ENCODE measurements around the gene SYMPK. TPM values are rescaled to one million over a fixed set of nuclear protein-coding genes. Genes with fewer than 3 reads are reported as not detected.
"Not testable (repeated sequence)": the region's sequence is repeated elsewhere in the genome, so short reads cannot be mapped to it uniquely, and the experiment has no call there.

SYMPK gene
- total RNA-seq, 1 donor from 2014 or later: 103 TPM

DNA sequence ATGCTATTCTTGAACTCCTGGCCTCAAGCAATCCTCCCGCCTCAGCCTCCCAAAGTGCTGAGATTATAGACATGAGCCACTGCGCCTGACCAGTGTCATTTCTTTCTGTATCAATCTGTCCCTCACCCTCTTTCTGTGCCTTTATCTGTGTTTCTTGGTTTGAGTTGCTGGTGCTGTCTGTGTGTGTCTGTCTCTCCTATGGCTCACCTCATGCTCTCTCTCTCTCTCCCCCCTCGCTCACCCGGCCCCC, 13.1 kb upstream of the SYMPK start:
- intact Hi-C loops (cut with DNase I): no loop called here
- H3K9me3 ChIP-seq: no peaks in the 10 kb centered on the region
- H3K27ac ChIP-seq: no peak overlapping the region
- no peak overlapping the region for H3K4me3 ChIP-seq
- no peaks in the 10 kb centered on the region for H3K36me3 ChIP-seq
- peaks cover 0 to 4% of the 10 kb centered on the region in 2 donors for H3K4me1 ChIP-seq
- TF ChIP-seq, protein P1, sequence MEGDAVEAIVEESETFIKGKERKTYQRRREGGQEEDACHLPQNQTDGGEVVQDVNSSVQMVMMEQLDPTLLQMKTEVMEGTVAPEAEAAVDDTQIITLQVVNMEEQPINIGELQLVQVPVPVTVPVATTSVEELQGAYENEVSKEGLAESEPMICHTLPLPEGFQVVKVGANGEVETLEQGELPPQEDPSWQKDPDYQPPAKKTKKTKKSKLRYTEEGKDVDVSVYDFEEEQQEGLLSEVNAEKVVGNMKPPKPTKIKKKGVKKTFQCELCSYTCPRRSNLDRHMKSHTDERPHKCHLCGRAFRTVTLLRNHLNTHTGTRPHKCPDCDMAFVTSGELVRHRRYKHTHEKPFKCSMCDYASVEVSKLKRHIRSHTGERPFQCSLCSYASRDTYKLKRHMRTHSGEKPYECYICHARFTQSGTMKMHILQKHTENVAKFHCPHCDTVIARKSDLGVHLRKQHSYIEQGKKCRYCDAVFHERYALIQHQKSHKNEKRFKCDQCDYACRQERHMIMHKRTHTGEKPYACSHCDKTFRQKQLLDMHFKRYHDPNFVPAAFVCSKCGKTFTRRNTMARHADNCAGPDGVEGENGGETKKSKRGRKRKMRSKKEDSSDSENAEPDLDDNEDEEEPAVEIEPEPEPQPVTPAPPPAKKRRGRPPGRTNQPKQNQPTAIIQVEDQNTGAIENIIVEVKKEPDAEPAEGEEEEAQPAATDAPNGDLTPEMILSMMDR (IDR thresholded peaks at IDR 0.05): no peak
- no peaks in the 10 kb centered on the region for H3K27me3 ChIP-seq
- no peak for DNase-seq (ENCODE audit: low spot score in 2 of 2)

DNA sequence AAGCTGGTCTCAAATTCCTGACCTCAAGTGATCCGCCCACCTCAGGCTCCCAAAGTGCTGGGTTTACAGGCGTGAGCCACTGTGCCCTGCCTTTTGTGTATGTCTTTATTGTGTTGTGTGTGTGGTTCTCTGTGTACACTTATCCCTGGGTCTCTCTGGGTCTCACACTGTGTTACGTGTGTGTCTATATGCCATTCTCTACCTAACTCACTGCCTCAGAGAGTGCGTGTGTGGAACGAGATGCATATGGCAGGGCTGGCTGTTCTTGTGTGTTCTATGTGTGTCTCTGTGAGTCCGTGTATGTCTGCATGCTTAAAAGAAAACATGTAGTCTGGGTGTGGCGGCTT, 11.6 kb upstream of the SYMPK start:
- peaks cover 0 to 4% of the 10 kb centered on the region in 2 donors for H3K4me1 ChIP-seq
- no peaks in the 10 kb centered on the region for H3K9me3 ChIP-seq
- intact Hi-C loops (cut with DNase I): no loop called here
- H3K36me3 ChIP-seq: no peaks in the 10 kb centered on the region
- no peak overlapping the region for H3K27ac ChIP-seq
- no peak overlapping the region for H3K4me3 ChIP-seq
- no peaks in the 10 kb centered on the region for H3K27me3 ChIP-seq
- DNase-seq (ENCODE audit: low spot score in 2 of 2): no peak
- TF ChIP-seq, protein P1 (IDR thresholded peaks at IDR 0.05): no peak

DNA sequence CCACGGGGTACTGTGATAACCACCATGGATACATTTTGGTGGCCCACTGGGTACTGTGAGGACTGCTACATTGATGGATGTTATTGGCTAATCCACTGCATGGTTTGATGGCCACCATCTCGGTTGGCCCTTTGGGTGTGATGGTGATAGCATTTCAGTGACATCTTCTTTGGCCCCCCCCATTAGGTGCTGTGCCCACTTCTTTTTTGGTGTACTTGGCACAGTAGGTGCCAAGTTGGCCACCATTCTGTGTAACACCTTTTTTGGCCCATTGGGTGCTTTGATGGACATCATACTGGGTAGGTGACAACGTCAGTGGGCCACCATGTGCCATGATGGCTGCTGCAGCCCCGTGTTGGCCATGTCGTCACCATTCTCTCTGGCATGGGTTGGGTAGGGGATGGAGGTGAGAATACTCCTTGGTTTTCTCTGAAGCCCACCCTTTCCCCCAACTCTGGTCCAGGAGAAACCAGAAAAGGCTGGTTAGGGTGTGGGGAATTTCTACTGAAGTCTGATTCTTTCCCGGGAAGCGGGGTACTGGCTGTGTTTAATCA, 10.3 kb upstream of the SYMPK start:
- Histone ChIP-seq H3K27me3 (no peaks in the 10 kb centered on the region), H3K4me1 (peaks cover 0 to 4% of the 10 kb centered on the region in 2 donors), H3K36me3 (no peaks in the 10 kb centered on the region), H3K27ac (no peak overlapping the region), H3K9me3 (no peaks in the 10 kb centered on the region), H3K4me3 (no peak overlapping the region)
- TF ChIP-seq, protein P1 (IDR thresholded peaks at IDR 0.05): no peak
- DNase-seq (ENCODE audit: low spot score in 2 of 2): no peak
- intact Hi-C loops (cut with DNase I): no loop called here

DNA sequence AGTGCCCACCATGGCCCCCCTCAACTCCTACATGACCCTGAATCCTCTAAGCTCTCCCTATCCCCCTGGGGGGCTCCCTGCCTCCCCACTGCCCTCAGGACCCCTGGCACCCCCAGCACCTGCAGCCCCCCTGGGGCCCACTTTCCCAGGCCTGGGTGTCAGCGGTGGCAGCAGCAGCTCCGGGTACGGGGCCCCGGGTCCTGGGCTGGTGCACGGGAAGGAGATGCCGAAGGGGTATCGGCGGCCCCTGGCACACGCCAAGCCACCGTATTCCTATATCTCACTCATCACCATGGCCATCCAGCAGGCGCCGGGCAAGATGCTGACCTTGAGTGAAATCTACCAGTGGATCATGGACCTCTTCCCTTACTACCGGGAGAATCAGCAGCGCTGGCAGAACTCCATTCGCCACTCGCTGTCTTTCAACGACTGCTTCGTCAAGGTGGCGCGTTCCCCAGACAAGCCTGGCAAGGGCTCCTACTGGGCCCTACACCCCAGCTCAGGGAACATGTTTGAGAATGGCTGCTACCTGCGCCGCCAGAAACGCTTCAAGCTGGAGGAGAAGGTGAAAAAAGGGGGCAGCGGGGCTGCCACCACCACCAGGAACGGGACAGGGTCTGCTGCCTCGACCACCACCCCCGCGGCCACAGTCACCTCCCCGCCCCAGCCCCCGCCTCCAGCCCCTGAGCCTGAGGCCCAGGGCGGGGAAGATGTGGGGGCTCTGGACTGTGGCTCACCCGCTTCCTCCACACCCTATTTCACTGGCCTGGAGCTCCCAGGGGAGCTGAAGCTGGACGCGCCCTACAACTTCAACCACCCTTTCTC, 9.4 kb upstream of the SYMPK start:
- intact Hi-C loops (cut with DNase I): no loop called here

DNA sequence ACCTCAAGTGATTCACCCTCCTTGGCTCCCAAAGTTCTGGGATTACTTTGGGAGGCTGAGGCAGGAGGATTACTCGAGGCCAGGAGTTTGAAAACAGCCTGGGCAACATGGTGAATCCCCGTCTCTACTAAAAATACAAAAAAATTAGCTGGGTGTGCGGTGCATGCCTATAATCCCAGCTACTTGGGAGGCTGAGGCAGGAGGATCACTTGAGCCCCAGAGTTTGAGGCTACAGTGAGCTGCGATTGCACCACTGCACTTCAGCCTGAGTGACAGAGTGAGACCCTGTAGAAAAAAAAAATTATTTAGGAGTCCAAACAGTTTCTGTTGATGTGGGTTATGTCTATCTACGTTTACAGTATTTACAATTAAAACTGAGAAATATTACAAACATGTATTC, 7.9 kb upstream of the SYMPK start:
- Histone ChIP-seq H3K27ac (no peak overlapping the region), H3K4me1 (no peaks in the 10 kb centered on the region), H3K36me3 (no peaks in the 10 kb centered on the region), H3K4me3 (no peak overlapping the region), H3K27me3 (no peaks in the 10 kb centered on the region), H3K9me3 (no peaks in the 10 kb centered on the region)
- intact Hi-C loops (cut with DNase I): no loop called here
- no peak for DNase-seq (ENCODE audit: low spot score in 2 of 2)
- TF ChIP-seq, protein P1 (IDR thresholded peaks at IDR 0.05): no peak

More for the DNA sequence above, 9.4 kb upstream of the SYMPK start:
- DNase-seq (ENCODE audit: low spot score in 2 of 2): no peak
- no peaks in the 10 kb centered on the region for H3K27me3 ChIP-seq
- no peak overlapping the region for H3K4me3 ChIP-seq
- no peaks in the 10 kb centered on the region for H3K36me3 ChIP-seq
- H3K27ac ChIP-seq: no peak overlapping the region
- H3K9me3 ChIP-seq: no peaks in the 10 kb centered on the region
- TF ChIP-seq, protein P1 (IDR thresholded peaks at IDR 0.05): no peak
- peaks cover 0 to 4% of the 10 kb centered on the region in 2 donors for H3K4me1 ChIP-seq

DNA sequence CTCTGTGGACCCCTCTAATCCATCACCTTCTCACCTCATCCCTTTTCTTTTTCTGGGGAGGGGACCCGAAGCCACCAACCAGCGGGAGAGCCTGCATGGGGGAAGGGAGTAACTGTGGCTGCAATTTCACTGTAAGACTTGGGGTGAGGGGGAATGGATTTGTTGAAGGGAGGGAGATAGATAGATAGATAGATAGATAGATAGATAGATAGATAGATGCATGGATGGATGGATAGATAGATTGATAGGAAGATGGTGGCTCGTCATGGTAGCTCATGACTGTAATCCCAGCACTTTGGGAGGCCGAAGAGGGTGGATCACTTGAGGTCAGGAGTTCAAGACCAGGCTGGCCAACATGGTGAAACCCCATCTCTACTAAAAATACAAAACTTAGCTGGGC, 4.3 kb upstream of the SYMPK start:
- H3K4me3 ChIP-seq; H3K36me3 ChIP-seq; H3K27me3 ChIP-seq; intact Hi-C loops (cut with DNase I); H3K9me3 ChIP-seq; H3K4me1 ChIP-seq; H3K27ac ChIP-seq; DNase-seq (ENCODE audit: low spot score in 2 of 2): not testable (repeated sequence)
